Subcutaneous adipose tissue (tissue), 4 donors: Measurements from ENCODE around the gene SYNE1. TPM values are rescaled to one million over a fixed set of nuclear protein-coding genes. Genes with fewer than 3 reads are reported as not detected.

Experiments
- small RNA-seq: library from RNA; depleted of rRNA; stranded (forward); fragments of <200 nt; gene quantifications from one replicate; pipeline ENCODE3, GENCODE V24; 2016
- total RNA-seq, 4 donors: library from RNA; depleted of rRNA; stranded (reverse); fragments of >200 nt; gene quantifications; one replicate each; pipeline ENCODE4 v1.1.0, GENCODE V29; 2016
- TF ChIP-seq, protein P1 (sequence below): fragments of 450-650 bp; IDR thresholded peaks from one replicate; pipeline ENCODE4 v1.5.1; 2016; ENCODE audit warnings: low read depth, mild to moderate bottlenecking, control low read depth, antibody characterized with exemption, moderate library complexity

Gene SYNE1
- total RNA-seq, 4 donors from 2014 or later, result 85.5 to 173 (median 111) TPM

- TF ChIP-seq, protein P1, sequence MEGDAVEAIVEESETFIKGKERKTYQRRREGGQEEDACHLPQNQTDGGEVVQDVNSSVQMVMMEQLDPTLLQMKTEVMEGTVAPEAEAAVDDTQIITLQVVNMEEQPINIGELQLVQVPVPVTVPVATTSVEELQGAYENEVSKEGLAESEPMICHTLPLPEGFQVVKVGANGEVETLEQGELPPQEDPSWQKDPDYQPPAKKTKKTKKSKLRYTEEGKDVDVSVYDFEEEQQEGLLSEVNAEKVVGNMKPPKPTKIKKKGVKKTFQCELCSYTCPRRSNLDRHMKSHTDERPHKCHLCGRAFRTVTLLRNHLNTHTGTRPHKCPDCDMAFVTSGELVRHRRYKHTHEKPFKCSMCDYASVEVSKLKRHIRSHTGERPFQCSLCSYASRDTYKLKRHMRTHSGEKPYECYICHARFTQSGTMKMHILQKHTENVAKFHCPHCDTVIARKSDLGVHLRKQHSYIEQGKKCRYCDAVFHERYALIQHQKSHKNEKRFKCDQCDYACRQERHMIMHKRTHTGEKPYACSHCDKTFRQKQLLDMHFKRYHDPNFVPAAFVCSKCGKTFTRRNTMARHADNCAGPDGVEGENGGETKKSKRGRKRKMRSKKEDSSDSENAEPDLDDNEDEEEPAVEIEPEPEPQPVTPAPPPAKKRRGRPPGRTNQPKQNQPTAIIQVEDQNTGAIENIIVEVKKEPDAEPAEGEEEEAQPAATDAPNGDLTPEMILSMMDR, result no peak
These were observed 565.3 kb downstream of the SYNE1 start for GRCh38 chr6:152071843-152072242.

Small RNAs within 50 kb of the gene (small RNA-seq; reads per million reads assigned to genes)
- not detected for gene RNA5SP223

Other genes with a start within 250 kb of the SYNE1 start
- 10 to 100 TPM in 3 of 4 donors, 1 to 10 TPM in 1; 8.8 to 34.5 (median 23.7) TPM for gene MYCT1, start 60.5 kb upstream of the SYNE1 start, total RNA-seq
- gene VIP, start 113.4 kb upstream of the SYNE1 start, total RNA-seq, result 1 to 10 TPM in 2 of 4 donors, under 1 TPM in 2; 0.34 to 4.9 (median 1.9) TPM